Bronchial epithelial cell (primary cell): Measurements from ENCODE around the gene FAM168A. TPM values are rescaled to one million over a fixed set of nuclear protein-coding genes. Genes with fewer than 3 reads are reported as not detected.
"Not testable (repeated sequence)": the region's sequence is repeated elsewhere in the genome, so short reads cannot be mapped to it uniquely, and the experiment has no call there.

ENCODE experiments used
- DNase-seq: peaks from one replicate; pipeline ENCODE4 v3.0.0-alpha.2; 2010; ENCODE audit warnings: low read depth
- FAIRE-seq: peaks from 2 replicates; lab custom pipeline; 2011; peaks lifted over from hg19 to GRCh38; lab: Jason Lieb, UNC
- H3K27me3 ChIP-seq: 2 replicates; pipeline ENCODE4 v1.5.1; 2011; ENCODE audit warnings: low read length; ENCODE audit not compliant: control insufficient read depth, insufficient read depth
- H3K36me3 ChIP-seq: 2 replicates; pipeline ENCODE4 v1.5.1; 2011; ENCODE audit warnings: low read length; ENCODE audit not compliant: control insufficient read depth, insufficient read depth
- H3K4me3 ChIP-seq: 2 replicates; pipeline ENCODE4 v1.5.1; 2011; ENCODE audit warnings: mild to moderate bottlenecking, low read depth, low read length, control low read depth
- CTCF ChIP-seq: IDR thresholded peaks from 2 replicates; pipeline ENCODE4 v1.5.1; 2011; ENCODE audit warnings: mild to moderate bottlenecking, moderate library complexity, low read length, control low read depth, inconsistent platforms; ENCODE audit not compliant: insufficient read depth, severe bottlenecking
- total RNA-seq: library from RNA; depleted of rRNA; stranded (reverse); fragments of >200 nt; gene quantifications from 2 replicates; pipeline ENCODE4 v1.2.1, GENCODE V29; 2014

FAM168A gene
- total RNA-seq, 1 donor from 2014 or later = 4.7 TPM

- H3K36me3 ChIP-seq = no peaks in the 10 kb centered on the region
- FAIRE-seq (no peak), DNase-seq (no peak)
- no peaks in the 10 kb centered on the region for H3K27me3 ChIP-seq
- no peak overlapping the region for H3K4me3 ChIP-seq
- no peak for TF ChIP-seq CTCF
Measured at GRCh38 chr11:73579641-73580434, 18.1 kb downstream of the FAM168A start.

- no peaks in the 10 kb centered on the region for H3K27me3 ChIP-seq
- no peak for TF ChIP-seq CTCF
- no peaks in the 10 kb centered on the region for H3K36me3 ChIP-seq
- DNase-seq = no peak
- no peak for FAIRE-seq
- no peak overlapping the region for H3K4me3 ChIP-seq
Measured at GRCh38 chr11:73578592-73579185, 19.2 kb downstream of the FAM168A start.

GRCh38 chr11:73577496-73577917, 20.4 kb downstream of the FAM168A start:
- DNase-seq = no peak
- no peak for FAIRE-seq
- TF ChIP-seq CTCF = no peak
- H3K27me3 ChIP-seq = no peaks in the 10 kb centered on the region
- no peaks in the 10 kb centered on the region for H3K36me3 ChIP-seq
- no peak overlapping the region for H3K4me3 ChIP-seq

- DNase-seq = no peak
- Histone ChIP-seq H3K27me3 (no peaks in the 10 kb centered on the region), H3K36me3 (no peaks in the 10 kb centered on the region), H3K4me3 (no peak overlapping the region)
- no peak for TF ChIP-seq CTCF
- FAIRE-seq = no peak
Measured at GRCh38 chr11:73576185-73576614, 21.7 kb downstream of the FAM168A start.

GRCh38 chr11:73571982-73572381, 25.9 kb downstream of the FAM168A start:
- DNase-seq, H3K27me3 ChIP-seq, H3K4me3 ChIP-seq, FAIRE-seq, H3K36me3 ChIP-seq: not testable (repeated sequence)

GRCh38 chr11:73570415-73571114, 27.3 kb downstream of the FAM168A start:
- TF ChIP-seq CTCF = no peak
- Histone ChIP-seq H3K4me3 (no peak overlapping the region), H3K36me3 (no peaks in the 10 kb centered on the region), H3K27me3 (no peaks in the 10 kb centered on the region)
- peak; percentile 68 for FAIRE-seq
- DNase-seq = peak; percentile 100
